GM13977 (cell line): ENCODE results near the gene CPO.

ENCODE experiments used
- DNase-seq: peaks from one replicate; pipeline ENCODE4 v3.0.0; 2012; ENCODE audit warnings: low spot score
- in situ Hi-C: fragments of 300-500 bp; cut with MboI; formaldehyde crosslinking; loops from one replicate; pipeline ENCODE4 v1.12.0; 2022; ENCODE audit warnings: low sequenced_read_pairs, low pct_unique_long_range_greater_than_20kb, mixed read lengths, inconsistent platforms; ENCODE audit not compliant: unreplicated experiment
- TF ChIP-seq, protein P1 (sequence below): IDR thresholded peaks from 2 replicates; pipeline ENCODE4 v1.5.1; 2012; ENCODE audit warnings: mild to moderate bottlenecking, control low read depth; ENCODE audit not compliant: insufficient read depth; ENCODE audit errors: extremely low read depth, missing control alignments

Gene CPO

DNA sequence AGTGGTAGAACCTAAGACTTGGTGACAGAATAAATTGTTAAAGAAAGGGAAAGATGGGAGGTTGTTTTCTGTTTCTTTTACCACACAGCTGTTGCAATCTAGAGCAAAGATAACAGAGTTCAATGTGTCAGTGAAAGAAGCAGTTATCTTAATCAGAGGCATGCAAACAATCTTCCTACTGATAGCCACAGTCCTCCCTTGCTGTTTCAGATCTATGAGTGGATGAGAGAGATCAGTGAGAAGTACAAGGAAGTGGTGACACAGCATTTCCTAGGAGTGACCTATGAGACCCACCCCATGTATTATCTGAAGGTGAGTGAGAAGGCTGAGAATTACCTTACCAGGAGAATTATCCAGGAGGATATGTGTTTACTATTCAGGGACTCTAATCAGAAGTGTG, 15.9 kb downstream of the CPO start:
- in situ Hi-C loops, result no loop called here
- TF ChIP-seq, protein P1, sequence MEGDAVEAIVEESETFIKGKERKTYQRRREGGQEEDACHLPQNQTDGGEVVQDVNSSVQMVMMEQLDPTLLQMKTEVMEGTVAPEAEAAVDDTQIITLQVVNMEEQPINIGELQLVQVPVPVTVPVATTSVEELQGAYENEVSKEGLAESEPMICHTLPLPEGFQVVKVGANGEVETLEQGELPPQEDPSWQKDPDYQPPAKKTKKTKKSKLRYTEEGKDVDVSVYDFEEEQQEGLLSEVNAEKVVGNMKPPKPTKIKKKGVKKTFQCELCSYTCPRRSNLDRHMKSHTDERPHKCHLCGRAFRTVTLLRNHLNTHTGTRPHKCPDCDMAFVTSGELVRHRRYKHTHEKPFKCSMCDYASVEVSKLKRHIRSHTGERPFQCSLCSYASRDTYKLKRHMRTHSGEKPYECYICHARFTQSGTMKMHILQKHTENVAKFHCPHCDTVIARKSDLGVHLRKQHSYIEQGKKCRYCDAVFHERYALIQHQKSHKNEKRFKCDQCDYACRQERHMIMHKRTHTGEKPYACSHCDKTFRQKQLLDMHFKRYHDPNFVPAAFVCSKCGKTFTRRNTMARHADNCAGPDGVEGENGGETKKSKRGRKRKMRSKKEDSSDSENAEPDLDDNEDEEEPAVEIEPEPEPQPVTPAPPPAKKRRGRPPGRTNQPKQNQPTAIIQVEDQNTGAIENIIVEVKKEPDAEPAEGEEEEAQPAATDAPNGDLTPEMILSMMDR, result no peak

DNA sequence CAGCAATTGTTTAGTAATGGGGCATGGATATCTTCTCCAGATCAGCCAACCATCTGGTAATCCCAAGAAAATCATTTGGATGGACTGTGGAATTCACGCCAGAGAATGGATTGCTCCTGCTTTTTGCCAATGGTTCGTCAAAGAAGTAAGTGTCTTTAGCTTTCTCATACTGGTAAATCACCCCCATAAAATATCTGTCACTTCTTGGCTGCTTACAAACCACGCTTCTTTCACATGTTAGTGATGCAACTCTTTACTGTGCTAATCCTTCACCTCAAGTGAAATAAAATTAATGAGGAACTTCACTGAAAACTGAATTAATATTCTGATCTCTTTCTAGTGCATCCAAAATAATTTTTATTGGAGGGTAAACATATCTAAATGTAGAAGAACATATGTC, 18.9 kb downstream of the CPO start:
- no peak for DNase-seq
- in situ Hi-C loops, result no loop called here
- TF ChIP-seq, protein P1, result no peak

More for the DNA sequence above, 15.9 kb downstream of the CPO start:
- no peak for DNase-seq

GRCh38 chr2:206962966-206963365, 23.6 kb downstream of the CPO start:
- in situ Hi-C loops, result no loop called here
- no peak for DNase-seq
- TF ChIP-seq, protein P1, result no peak

DNA sequence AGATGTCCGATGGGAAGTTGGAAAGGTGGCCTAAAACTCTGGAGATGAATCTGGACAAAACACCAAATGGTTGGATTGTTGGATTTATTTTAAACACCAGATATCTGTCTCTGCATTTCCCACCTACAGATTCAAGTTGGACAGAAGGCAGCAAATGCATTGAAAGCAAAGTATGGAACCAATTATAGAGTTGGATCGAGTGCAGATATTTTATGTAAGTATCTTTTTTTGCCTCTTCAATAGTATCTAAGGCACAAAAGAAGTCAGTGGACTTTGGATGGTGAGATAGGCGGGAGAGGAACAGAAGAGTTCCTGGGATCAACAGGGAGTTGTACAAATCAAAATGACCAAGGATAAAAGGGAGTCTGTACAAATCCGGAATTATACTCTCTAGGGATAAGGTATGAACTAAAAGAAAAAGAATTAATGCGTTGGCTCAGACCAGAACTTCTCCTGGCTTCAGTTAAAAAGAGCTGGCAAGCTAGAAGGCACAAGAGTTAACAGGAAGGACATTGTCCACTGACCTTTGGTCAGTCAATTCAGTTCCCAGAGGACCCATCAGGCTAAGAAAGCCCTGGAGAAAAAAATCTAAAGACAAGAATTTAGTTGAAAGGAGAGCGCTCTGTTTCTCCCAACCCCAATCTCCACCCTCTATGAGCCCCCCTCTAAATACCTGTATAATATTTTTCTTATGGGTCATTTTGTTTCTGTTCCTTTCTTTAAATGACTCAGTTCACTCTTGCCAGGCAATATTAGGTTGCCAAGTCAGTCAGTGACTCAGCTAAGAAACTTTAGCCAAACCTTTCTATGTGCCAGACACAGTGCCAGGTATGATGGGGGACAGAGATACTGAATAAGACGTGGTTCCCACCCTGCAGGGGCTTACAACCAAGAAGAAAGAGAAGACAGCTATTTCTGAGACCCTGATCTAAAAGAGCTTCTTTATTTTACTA, 29.1 kb downstream of the CPO start:
- in situ Hi-C loops, result no loop called here
- DNase-seq, result no peak
- TF ChIP-seq, protein P1, result no peak

- in situ Hi-C loops, result no loop called here
- DNase-seq, result no peak
- TF ChIP-seq, protein P1, result no peak
Observed at GRCh38 chr2:206969192-206969591, 29.9 kb downstream of the CPO start.

DNA sequence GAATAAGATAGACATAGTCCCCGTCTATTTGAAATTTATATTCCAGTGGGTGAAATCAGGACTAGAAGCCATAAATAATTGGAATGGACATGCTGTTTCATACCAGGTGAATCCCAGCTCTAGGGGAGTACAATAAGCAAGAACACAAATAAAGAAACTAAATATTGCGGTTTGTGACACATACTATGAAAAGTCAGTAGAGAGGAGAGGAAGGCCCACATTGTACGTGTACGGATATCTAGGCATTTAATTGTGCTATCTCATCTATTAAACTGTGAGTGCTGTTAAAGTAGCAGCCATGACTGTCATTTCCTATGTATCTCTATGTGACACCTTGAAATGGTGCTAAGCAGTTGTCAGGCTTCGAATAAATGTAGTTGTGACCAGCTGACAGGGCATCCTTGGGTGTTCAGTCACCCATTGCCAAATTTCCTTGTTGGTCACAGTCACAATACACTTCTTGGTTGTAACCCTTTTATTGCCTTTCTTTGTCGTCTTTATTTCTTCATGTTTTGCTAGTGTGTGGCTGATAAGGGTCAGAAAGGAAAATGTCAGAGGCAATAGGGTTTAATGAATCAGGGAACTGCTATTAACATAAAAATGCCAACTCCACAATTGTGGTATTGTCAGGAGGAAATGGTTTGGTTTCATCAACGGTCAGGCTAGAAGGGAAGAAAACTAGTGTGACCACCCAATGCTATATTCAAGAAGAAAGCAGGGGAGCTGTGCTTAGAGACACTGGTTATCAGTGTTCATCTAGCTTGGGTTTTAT, 31.5 kb downstream of the CPO start:
- DNase-seq, result no peak
- in situ Hi-C loops, result no loop called here
- TF ChIP-seq, protein P1, result no peak
